GM12878 (cell line): ENCODE data around the gene CEACAM1. TPM values are rescaled to one million over a fixed set of nuclear protein-coding genes. Genes with fewer than 3 reads are reported as not detected.

Source experiments
- ATAC-seq: fragments of 200-7000 bp; cut with Tn5 transposase; 3 replicates; pipeline ENCODE4 v1.9.1; 2020; ENCODE audit warnings: mild to moderate bottlenecking, moderate library complexity
- BruUV-seq: library from RNA; stranded (reverse); fragments of 400-500 nt; replicated peaks from 2 replicates; lab custom pipeline; 2021; lab: Mats Ljungman, UMichigan
- CTCF ChIA-PET: fragments of 300-600 bp; sonication (Branson Sonifier 250); formaldehyde crosslinking; extraction: SDS; loops from one replicate; lab custom pipeline; 2021; ENCODE audit warnings: inconsistent platforms; lab: Yijun Ruan, JAX
- POLR2A ChIA-PET: fragments of 350-600 bp; formaldehyde crosslinking; extraction: SDS; loops from one replicate; lab custom pipeline; 2021; ENCODE audit warnings: inconsistent platforms; lab: Charles Lee
- RAD21 ChIA-PET: fragments of 300-600 bp; sonication (Branson Sonifier 250); formaldehyde crosslinking; loops from one replicate; lab custom pipeline; 2023; ENCODE audit warnings: antibody characterized with exemption; ENCODE audit not compliant: unreplicated experiment; lab: Charles Lee
- SMC1A ChIA-PET: fragments of 300-600 bp; sonication (Branson Sonifier 250); formaldehyde crosslinking; loops from one replicate; lab custom pipeline; 2023; ENCODE audit not compliant: unreplicated experiment, uncharacterized antibody; lab: Charles Lee
- DNase-seq: peaks from one replicate; pipeline ENCODE4 v3.0.0-alpha.2; 2011; ENCODE audit warnings: low read depth, low spot score
- FAIRE-seq: peaks from 3 replicates; lab custom pipeline; 2011; peaks lifted over from hg19 to GRCh38; lab: Jason Lieb, UNC
- H2AFZ ChIP-seq: 2 replicates; pipeline ENCODE4 v1.6.0; 2011; ENCODE audit warnings: low read depth, low read length, control low read depth; ENCODE audit not compliant: control insufficient read depth
- H3K27ac ChIP-seq: 2 replicates; pipeline ENCODE4 v1.5.1; 2011; ENCODE audit warnings: control low read depth; ENCODE audit not compliant: control insufficient read depth, insufficient read depth
- H3K27me3 ChIP-seq, 2 experiments: replicated peaks in 1 of 2; 2 replicates each; pipeline versions ENCODE4 v1.6.0 to v1.6.1; 2011; ENCODE audit warnings: low read length in 1 of 2; ENCODE audit not compliant: control insufficient read depth in 2 of 2, insufficient read depth in 2 of 2
- H3K36me3 ChIP-seq, 2 experiments: 2 replicates each; pipeline ENCODE4 v1.5.1; 2011; ENCODE audit warnings: low read length in 1 of 2; ENCODE audit not compliant: control insufficient read depth in 2 of 2, insufficient read depth in 2 of 2
- H3K4me1 ChIP-seq: 2 replicates; pipeline ENCODE4 v1.6.1; 2011; ENCODE audit warnings: mild to moderate bottlenecking, low read length, moderate library complexity, mixed read lengths; ENCODE audit not compliant: control insufficient read depth, insufficient read depth
- H3K4me2 ChIP-seq: 2 replicates; pipeline ENCODE4 v1.6.0; 2011; ENCODE audit warnings: control low read depth; ENCODE audit not compliant: control insufficient read depth, insufficient read depth
- H3K4me3 ChIP-seq: fragments of 200-600 bp; sonication (generic); 2 replicates; pipeline ENCODE4 v1.5.1; 2016
- H3K79me2 ChIP-seq: 2 replicates; pipeline ENCODE4 v1.6.0; 2011; ENCODE audit warnings: low read length; ENCODE audit not compliant: control insufficient read depth, insufficient read depth
- H3K9ac ChIP-seq: 2 replicates; pipeline ENCODE4 v1.8.0; 2011; ENCODE audit warnings: low read length, control low read depth, mixed read lengths; ENCODE audit not compliant: control insufficient read depth, insufficient read depth
- H3K9me3 ChIP-seq: replicated peaks from 3 replicates; pipeline ENCODE4 v1.5.1; 2011; ENCODE audit warnings: mild to moderate bottlenecking, low read length; ENCODE audit not compliant: control insufficient read depth, insufficient read depth
- H4K20me1 ChIP-seq: 2 replicates; pipeline ENCODE4 v1.6.0; 2011; ENCODE audit not compliant: control insufficient read depth, insufficient read depth
- BCL3 ChIP-seq: IDR thresholded peaks from 2 replicates; pipeline ENCODE4 v1.6.1; 2011; ENCODE audit warnings: borderline replicate concordance, low read depth, mild to moderate bottlenecking, moderate library complexity, low read length; ENCODE audit not compliant: insufficient read depth, poor library complexity, severe bottlenecking
- BCLAF1 ChIP-seq: fragments of 450-650 bp; IDR thresholded peaks from 2 replicates; pipeline ENCODE4 v1.6.1; 2017; ENCODE audit warnings: antibody characterized with exemption, mild to moderate bottlenecking, moderate library complexity
- CBX5 ChIP-seq: sonication (generic); IDR thresholded peaks from 2 replicates; pipeline ENCODE4 v1.6.1; 2016; ENCODE audit warnings: low read depth, moderate library complexity, mild to moderate bottlenecking, inconsistent platforms
- NRF1 ChIP-seq: conservative IDR thresholded peaks from 2 replicates; pipeline ENCODE4 v1.6.1; 2011; ENCODE audit warnings: mild to moderate bottlenecking, low read depth, low read length, improper control_type of control experiment
- RELB ChIP-seq: fragments of 450-650 bp; IDR thresholded peaks from 2 replicates; pipeline ENCODE4 v1.6.1; 2017; ENCODE audit warnings: low read depth, mild to moderate bottlenecking, moderate library complexity
- STAT3 ChIP-seq: IDR thresholded peaks from 2 replicates; pipeline ENCODE4 v1.6.1; 2011; ENCODE audit warnings: low read depth, low read length, improper control_type of control experiment
- SUZ12 ChIP-seq: fragments of 200-600 bp; sonication (generic); IDR thresholded peaks from one replicate; pipeline ENCODE4 v1.6.1; 2018; ENCODE audit warnings: antibody characterized with exemption, mild to moderate bottlenecking; ENCODE audit not compliant: unreplicated experiment
- WGBS: methylation state at CpG from one replicate; pipeline ENCODE4 v1.1.6; 2016; ENCODE audit warnings: low lambda C conversion rate; ENCODE audit not compliant: insufficient replicate concordance, insufficient coverage; ENCODE audit errors: missing lambda C conversion rate; 5-methylcytosine and 5-hydroxymethylcytosine counted together
- in situ Hi-C: fragments of 300-500 bp; cut with MboI; formaldehyde crosslinking; loops from 9 replicates; pipeline ENCODE4 v1.14.3; 2018; ENCODE audit warnings: mixed read lengths
- intact Hi-C: fragments of 100-400 bp; cut with micrococcal nuclease; formaldehyde crosslinking; loops from one replicate; pipeline ENCODE4 v1.14.2; 2022; ENCODE audit not compliant: unreplicated experiment
- polyA plus RNA-seq, 11 experiments: library from polyadenylated mRNA; depleted of rRNA in 4 of 11; unstranded in 6 of 11; stranded (reverse) in 5 of 11; fragments of >200 nt; fragmentation: Nextera tagmentation in 4 of 11; fragmentation: Illumina TruSeq in 1 of 11; extraction: Ambion mirVana in 4 of 11; extraction: Trizol in 1 of 11; gene quantifications; 1 replicate in 1 of 11; 2 replicates in 10 of 11; pipeline versions ENCODE4 v1.2.1 to v1.2.3, GENCODE V29; 2011 to 2016; ENCODE audit warnings: inconsistent platforms in 2 of 11, missing spikeins in 2 of 11, low read depth in 1 of 11
- total RNA-seq, 4 experiments: library from RNA; depleted of rRNA in 3 of 4; stranded (reverse); fragments of >200 nt in 3 of 4; fragmentation: Illumina TruSeq in 1 of 4; extraction: Trizol in 1 of 4; gene quantifications; 2 replicates each; pipeline versions ENCODE4 v1.2.1 to v1.2.3, GENCODE V29; 2013 to 2021

CEACAM1 gene
- total and polyA plus RNA-seq, 10 of the 15 experiments (the other 5 are each of a cell fraction or from before 2014, with no cell fraction given): 3.9 to 24.0 (median 6.5) TPM

GRCh38 chr19:42524943-42525342, 3.3 kb downstream of the CEACAM1 start:
- SMC1A ChIA-PET: interaction anchor here (1.6 to 5.2 kb wide), 3 partner anchors 10 to 19 kb away, joined by 3 to 53 read pairs (median 6); no protein-coding TSS in a partner anchor
- FAIRE-seq (no peak), ATAC-seq (no peak), DNase-seq (no peak)
- Histone ChIP-seq H3K4me1 (peaks cover 20% of the 10 kb centered on the region), H3K27ac (no peak overlapping the region), H3K36me3 (no peaks in the 10 kb centered on the region), H3K9ac (no peak overlapping the region), H3K79me2 (no peaks in the 10 kb centered on the region; the same call in 1 of the 2 replicates), H3K27me3 (no peaks in the 10 kb centered on the region), H3K9me3 (no peaks in the 10 kb centered on the region), H3K4me2 (no peak overlapping the region), H4K20me1 (no peaks in the 10 kb centered on the region), H2AFZ (no peak overlapping the region), H3K4me3 (no peak overlapping the region)
- 61% methylated on average over 2 of the region's 2 CpGs for WGBS
- intact Hi-C loops (no loop called here), in situ Hi-C loops (loop anchor here (5.0 kb wide), 1 partner anchor 73 kb away; no protein-coding TSS in a partner anchor)
- CTCF ChIA-PET: interaction anchor here (6.7 to 7.3 kb wide), 3 partner anchors 9 to 74 kb away, joined by 51 to 250 read pairs (median 116); no protein-coding TSS in a partner anchor
- RAD21 ChIA-PET: no interaction called here
- POLR2A ChIA-PET: no interaction called here
- BruUV-seq: no TSS peak
- TF ChIP-seq RELB (no peak), BCL3 (no peak), SUZ12 (no peak), CBX5 (no peak), STAT3 (no peak), NRF1 (no peak), BCLAF1 (no peak)
- TF ChIP-seq, all 136 proteins: peak for 0
